Amniotic stem cell (primary cell): ENCODE measurements around the gene ABHD12B.
"Not testable (repeated sequence)": the region's sequence is repeated elsewhere in the genome, so short reads cannot be mapped to it uniquely, and the experiment has no call there.

Experiments used
- DNase-seq: peaks from one replicate; lab custom pipeline; 2025; lab: John Stamatoyannopoulos, UW

Gene ABHD12B

GRCh38 chr14:50896421-50896820, 24.6 kb downstream of the ABHD12B start:
- not testable (repeated sequence) for DNase-seq

GRCh38 chr14:50897005-50897404, 25.2 kb downstream of the ABHD12B start:
- not testable (repeated sequence) for DNase-seq

- DNase-seq, result no peak
Observed at GRCh38 chr14:50897658-50898175, 25.9 kb downstream of the ABHD12B start.

- DNase-seq, result no peak
Observed at GRCh38 chr14:50901361-50901760, 29.5 kb downstream of the ABHD12B start.

- DNase-seq, result no peak
Observed at GRCh38 chr14:50904719-50905118, 32.9 kb downstream of the ABHD12B start.

- DNase-seq, result no peak
Observed at GRCh38 chr14:50906326-50907065, 34.6 kb downstream of the ABHD12B start.

GRCh38 chr14:50910495-50911420, 38.9 kb downstream of the ABHD12B start:
- no peak for DNase-seq

- DNase-seq, result no peak
Observed at GRCh38 chr14:50917449-50917848, 45.6 kb downstream of the ABHD12B start.

- DNase-seq, result not testable (repeated sequence)
Observed at GRCh38 chr14:50919524-50919923, 47.7 kb downstream of the ABHD12B start.

GRCh38 chr14:50920482-50921230, 48.8 kb downstream of the ABHD12B start:
- peak; percentile 43 for DNase-seq

- no peak for DNase-seq
Observed at GRCh38 chr14:50922803-50923202, 51.0 kb downstream of the ABHD12B start.

- no peak for DNase-seq
Observed at GRCh38 chr14:50924236-50924635, 52.4 kb downstream of the ABHD12B start.

GRCh38 chr14:50924843-50925242, 53.0 kb downstream of the ABHD12B start:
- DNase-seq, result no peak

GRCh38 chr14:50926851-50927386, 55.1 kb downstream of the ABHD12B start:
- DNase-seq, result no peak

GRCh38 chr14:50928002-50928635, 56.3 kb downstream of the ABHD12B start:
- DNase-seq, result no peak

GRCh38 chr14:50929506-50929905, 57.7 kb downstream of the ABHD12B start:
- DNase-seq, result no peak

GRCh38 chr14:50931559-50931958, 59.7 kb downstream of the ABHD12B start:
- DNase-seq, result no peak

- DNase-seq, result no peak
Observed at GRCh38 chr14:50932156-50932555, 60.3 kb downstream of the ABHD12B start.

- no peak for DNase-seq
Observed at GRCh38 chr14:50932592-50933495, 61.0 kb downstream of the ABHD12B start.
